Peyer's patch (tissue), 4 donors: ENCODE results near the gene PCDHGA6.
"Not testable (repeated sequence)": the region's sequence is repeated elsewhere in the genome, so short reads cannot be mapped to it uniquely, and the experiment has no call there.

Experiments used
- POLR2A ChIP-seq, 2 donors: fragments of 450-650 bp; IDR thresholded peaks; one replicate each; pipeline ENCODE4 v1.5.1; 2017; ENCODE audit warnings: antibody characterized with exemption in 2 of 2, mild to moderate bottlenecking in 2 of 2, moderate library complexity in 2 of 2
- TF ChIP-seq, protein P1 (sequence below), 6 experiments: fragments of 450-650 bp in 4 of 6; fragments of 200-600 bp in 2 of 6; sonication (generic) in 1 of 6; IDR thresholded peaks; one replicate each; pipeline ENCODE4 v1.5.1; 2017 to 2019; ENCODE audit warnings: antibody characterized with exemption in 6 of 6, mild to moderate bottlenecking in 3 of 6, moderate library complexity in 1 of 6

DNA sequence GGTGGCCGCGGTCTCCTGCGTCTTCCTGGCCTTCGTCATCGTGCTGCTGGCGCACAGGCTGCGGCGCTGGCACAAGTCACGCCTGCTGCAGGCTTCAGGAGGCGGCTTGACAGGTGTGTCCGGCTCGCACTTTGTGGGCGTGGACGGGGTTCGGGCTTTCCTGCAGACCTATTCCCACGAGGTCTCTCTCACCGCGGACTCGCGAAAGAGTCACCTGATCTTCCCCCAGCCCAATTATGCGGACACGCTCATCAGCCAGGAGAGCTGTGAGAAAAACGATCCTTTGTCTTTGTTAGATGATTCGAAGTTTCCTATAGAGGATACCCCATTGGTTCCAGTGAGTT is 41.6 kb downstream of the PCDHGA6 start:
- not testable (repeated sequence) for TF ChIP-seq POLR2A (IDR thresholded peaks at IDR 0.05)
- TF ChIP-seq, protein P1, sequence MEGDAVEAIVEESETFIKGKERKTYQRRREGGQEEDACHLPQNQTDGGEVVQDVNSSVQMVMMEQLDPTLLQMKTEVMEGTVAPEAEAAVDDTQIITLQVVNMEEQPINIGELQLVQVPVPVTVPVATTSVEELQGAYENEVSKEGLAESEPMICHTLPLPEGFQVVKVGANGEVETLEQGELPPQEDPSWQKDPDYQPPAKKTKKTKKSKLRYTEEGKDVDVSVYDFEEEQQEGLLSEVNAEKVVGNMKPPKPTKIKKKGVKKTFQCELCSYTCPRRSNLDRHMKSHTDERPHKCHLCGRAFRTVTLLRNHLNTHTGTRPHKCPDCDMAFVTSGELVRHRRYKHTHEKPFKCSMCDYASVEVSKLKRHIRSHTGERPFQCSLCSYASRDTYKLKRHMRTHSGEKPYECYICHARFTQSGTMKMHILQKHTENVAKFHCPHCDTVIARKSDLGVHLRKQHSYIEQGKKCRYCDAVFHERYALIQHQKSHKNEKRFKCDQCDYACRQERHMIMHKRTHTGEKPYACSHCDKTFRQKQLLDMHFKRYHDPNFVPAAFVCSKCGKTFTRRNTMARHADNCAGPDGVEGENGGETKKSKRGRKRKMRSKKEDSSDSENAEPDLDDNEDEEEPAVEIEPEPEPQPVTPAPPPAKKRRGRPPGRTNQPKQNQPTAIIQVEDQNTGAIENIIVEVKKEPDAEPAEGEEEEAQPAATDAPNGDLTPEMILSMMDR (IDR thresholded peaks at IDR 0.05) = not testable (repeated sequence)
